CD4-positive, alpha-beta T cell (primary cell): Measurements from ENCODE around the gene AP2A1. TPM values are rescaled to one million over a fixed set of nuclear protein-coding genes. Genes with fewer than 3 reads are reported as not detected.

ENCODE experiments used
- ATAC-seq: fragments of 200-7000 bp; cut with Tn5 transposase; one replicate; pipeline ENCODE4 v1.10.0; 2022; ENCODE audit warnings: mild to moderate bottlenecking; ENCODE audit not compliant: poor library complexity
- CTCF ChIA-PET: fragments of 350-600 bp; sonication (Branson Sonifier 250); formaldehyde crosslinking; loops from one replicate; lab custom pipeline; 2021; ENCODE audit warnings: antibody characterized with exemption, inconsistent platforms; lab: Charles Lee
- POLR2A ChIA-PET: fragments of 350-600 bp; sonication (Branson Sonifier 250); formaldehyde crosslinking; loops from one replicate; lab custom pipeline; 2021; ENCODE audit warnings: antibody characterized with exemption, inconsistent platforms; lab: Charles Lee
- DNase-seq, 14 experiments: peaks; one replicate each; pipeline ENCODE4 v3.0.0-alpha.2; 2013 to 2020; ENCODE audit warnings: mixed read lengths in 2 of 14
- H3K27ac ChIP-seq, 2 donors: one replicate each; pipeline versions ENCODE4 v1.5.1 to v1.7.0; 2013; ENCODE audit warnings: low read length in 2 of 2, low read depth in 1 of 2, mild to moderate bottlenecking in 1 of 2
- H3K27me3 ChIP-seq, 2 experiments: 1 replicate in 1 of 2; 2 replicates in 1 of 2; pipeline versions ENCODE4 v1.6.1 to v1.7.0; 2013; ENCODE audit warnings: low read length in 2 of 2, control low read depth in 1 of 2, mild to moderate bottlenecking in 1 of 2, moderate library complexity in 1 of 2; ENCODE audit not compliant: insufficient read depth in 2 of 2, control insufficient read depth in 1 of 2
- H3K36me3 ChIP-seq: one replicate; pipeline ENCODE4 v1.6.1; 2013; ENCODE audit warnings: low read length, control low read depth; ENCODE audit not compliant: insufficient read depth
- H3K4me1 ChIP-seq: one replicate; pipeline ENCODE4 v1.6.1; 2013; ENCODE audit warnings: low read length, control low read depth; ENCODE audit not compliant: insufficient read depth
- H3K4me3 ChIP-seq: one replicate; pipeline ENCODE4 v1.5.1; 2013; ENCODE audit warnings: mild to moderate bottlenecking, low read length, moderate library complexity
- H3K9me3 ChIP-seq, 2 experiments: 1 replicate in 1 of 2; 2 replicates in 1 of 2; pipeline versions ENCODE4 v1.6.1 to v1.7.0; 2013; ENCODE audit warnings: low read length in 2 of 2, mild to moderate bottlenecking in 2 of 2, control low read depth in 1 of 2, moderate library complexity in 1 of 2; ENCODE audit not compliant: control insufficient read depth in 1 of 2, insufficient read depth in 1 of 2
- H3K27ac Mint-ChIP-seq: one replicate; pipeline ENCODE4 v1.8.0; 2020; ENCODE audit warnings: mixed read lengths
- H3K27me3 Mint-ChIP-seq: one replicate; pipeline ENCODE4 v1.8.0; 2021; ENCODE audit warnings: mixed read lengths
- H3K36me3 Mint-ChIP-seq: one replicate; pipeline ENCODE4 v1.8.0; 2021; ENCODE audit warnings: low read depth, mixed read lengths
- H3K4me1 Mint-ChIP-seq: one replicate; pipeline ENCODE4 v1.8.0; 2021; ENCODE audit warnings: low read depth, mixed read lengths
- H3K4me3 Mint-ChIP-seq: one replicate; pipeline ENCODE4 v1.8.0; 2020; ENCODE audit warnings: mild to moderate bottlenecking, mixed read lengths
- H3K9me3 Mint-ChIP-seq: one replicate; pipeline ENCODE4 v1.8.0; 2020; ENCODE audit warnings: mixed read lengths
- CTCF ChIP-seq: fragments of 200-600 bp; IDR thresholded peaks from one replicate; pipeline ENCODE4 v1.8.0; 2022; ENCODE audit warnings: antibody characterized with exemption, mild to moderate bottlenecking
- intact Hi-C, 2 experiments: fragments of 100-400 bp; cut with DNase I in 1 of 2; cut with micrococcal nuclease in 1 of 2; formaldehyde crosslinking; loops; one replicate each; pipeline versions ENCODE4 v1.15.1 to v1.9.0; 2023 to 2025; cut with DNase I, micrococcal nuclease
- total RNA-seq, 174 experiments: library from RNA in 2 of 174; stranded (reverse) in 2 of 174; gene quantifications; one replicate each; pipeline ENCODE4 v1.2.3 and lab custom pipeline; 2021 to 2026

The AP2A1 gene
- total RNA-seq, 2 experiments from 2014 or later, result 28.2 to 28.9 TPM

GRCh38 chr19:49739098-49739497, 27.7 kb upstream of the AP2A1 start:
- Mint-ChIP-seq H3K27me3 (no peaks in the 10 kb centered on the region), H3K9me3 (no peaks in the 10 kb centered on the region), H3K36me3 (no peaks in the 10 kb centered on the region), H3K4me1 (no peaks in the 10 kb centered on the region), H3K27ac (no peak overlapping the region), H3K4me3 (no peak overlapping the region)
- no peak overlapping the region for H3K4me3 ChIP-seq
- intact Hi-C loops, result no loop called here
- H3K36me3 ChIP-seq, result no peaks in the 10 kb centered on the region
- H3K9me3 ChIP-seq, result no peaks in the 10 kb centered on the region
- ChIA-PET POLR2A (no interaction called here), CTCF (no interaction called here)
- H3K27ac ChIP-seq, result no peak overlapping the region
- H3K4me1 ChIP-seq, result peaks cover 2% of the 10 kb centered on the region
- no peaks in the 10 kb centered on the region for H3K27me3 ChIP-seq
- no peak for TF ChIP-seq CTCF
- no peak for DNase-seq
- no peak for ATAC-seq

GRCh38 chr19:49739933-49740332, 26.9 kb upstream of the AP2A1 start:
- H3K27ac Mint-ChIP-seq, result no peak overlapping the region

GRCh38 chr19:49741210-49741844, 25.5 kb upstream of the AP2A1 start:
- no peak for DNase-seq
- CTCF ChIA-PET, result no interaction called here

More at GRCh38 chr19:49739933-49740332, 26.9 kb upstream of the AP2A1 start:
- H3K27me3 Mint-ChIP-seq, result no peaks in the 10 kb centered on the region
- H3K4me1 ChIP-seq, result peaks cover 2% of the 10 kb centered on the region
- TF ChIP-seq CTCF, result no peak
- no peak overlapping the region for H3K4me3 Mint-ChIP-seq
- no peaks in the 10 kb centered on the region for H3K4me1 Mint-ChIP-seq
- no peaks in the 10 kb centered on the region for H3K36me3 ChIP-seq
- no peak overlapping the region for H3K4me3 ChIP-seq
- ChIA-PET CTCF (no interaction called here), POLR2A (no interaction called here)
- H3K36me3 Mint-ChIP-seq, result no peaks in the 10 kb centered on the region
- no peak overlapping the region for H3K27ac ChIP-seq
- no peak for ATAC-seq
- intact Hi-C loops, result no loop called here
- DNase-seq, result no peak
- H3K27me3 ChIP-seq, result no peaks in the 10 kb centered on the region
- H3K9me3 Mint-ChIP-seq, result no peaks in the 10 kb centered on the region
- peaks cover 0 to 1% of the 10 kb centered on the region in 2 experiments for H3K9me3 ChIP-seq

More at GRCh38 chr19:49741210-49741844, 25.5 kb upstream of the AP2A1 start:
- no peaks in the 10 kb centered on the region for H3K36me3 ChIP-seq
- no peak overlapping the region for H3K4me3 ChIP-seq
- no peak overlapping the region for H3K27ac ChIP-seq
- Mint-ChIP-seq H3K4me1 (no peaks in the 10 kb centered on the region), H3K27ac (no peak overlapping the region), H3K9me3 (no peaks in the 10 kb centered on the region), H3K36me3 (no peaks in the 10 kb centered on the region), H3K4me3 (no peak overlapping the region), H3K27me3 (no peaks in the 10 kb centered on the region)
- no peaks in the 10 kb centered on the region for H3K27me3 ChIP-seq
- H3K9me3 ChIP-seq, result peaks cover 0 to 5% of the 10 kb centered on the region in 2 experiments
- no peak for TF ChIP-seq CTCF
- POLR2A ChIA-PET, result no interaction called here
- ATAC-seq, result no peak
- H3K4me1 ChIP-seq, result peaks cover 7% of the 10 kb centered on the region
- intact Hi-C loops, result no loop called here
